ENCODE results near the gene FCN3.
A peak's percentile ranks its signal among the peaks of the same experiment; 100 is the strongest.
"Not testable (repeated sequence)": the region's sequence is repeated elsewhere in the genome, so short reads cannot be mapped to it uniquely, and the experiment has no call there.

The FCN3 gene

DNA sequence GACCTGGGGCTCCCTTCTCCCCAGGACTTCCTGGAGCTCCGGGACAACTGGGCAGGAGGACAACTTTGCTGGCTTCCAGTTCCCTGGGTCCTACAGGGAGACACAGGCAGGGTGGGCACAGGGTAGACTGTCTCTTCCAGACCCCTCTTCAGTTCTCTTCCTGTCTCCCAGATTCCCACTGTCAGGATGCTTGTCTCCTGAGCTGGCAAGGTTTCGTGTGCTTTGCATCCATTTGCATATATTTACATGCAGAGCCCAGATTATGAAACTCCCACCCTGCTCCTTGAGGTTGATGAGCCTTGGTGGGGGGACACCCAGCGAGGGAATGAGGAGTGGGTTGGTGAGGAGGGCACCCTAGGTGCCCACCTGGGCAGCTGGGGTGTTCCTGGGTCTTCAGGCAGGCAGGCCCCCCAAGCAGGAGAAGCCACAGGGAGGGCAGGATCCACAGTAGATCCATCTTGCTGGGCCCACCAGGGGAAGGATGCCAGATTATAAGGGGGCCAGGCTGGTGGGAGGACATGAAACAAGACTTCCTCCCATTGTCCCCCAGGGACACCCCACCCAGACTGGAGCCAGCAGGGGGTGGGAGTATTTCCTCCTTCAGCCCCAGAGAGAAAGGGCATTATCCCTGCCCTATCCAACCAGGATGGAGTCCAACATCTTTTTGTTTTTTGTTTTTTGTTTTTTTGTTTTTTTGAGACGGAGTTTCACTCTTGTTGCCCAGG lies at the start of gene FCN3:
Gene FCN3, minus strand, starts transcription at position 463 of the 725 bp plus-strand sequence. Its CDS starts 6 bp downstream, at position 457.
- peaks cover 16% of the 10 kb centered on the region for H3K4me1 Mint-ChIP-seq
- peaks cover 28% of the 10 kb centered on the region for H3K27me3 Mint-ChIP-seq
- no peaks in the 10 kb centered on the region for H3K36me3 Mint-ChIP-seq
- H3K9me3 Mint-ChIP-seq: no peaks in the 10 kb centered on the region
- CTCF ChIA-PET: no interaction called here
- no peak within 1 kb of the TSS for H3K27ac Mint-ChIP-seq
- DNase-seq: no peak
- H3K4me3 Mint-ChIP-seq: no peak within 1 kb of the TSS

DNA sequence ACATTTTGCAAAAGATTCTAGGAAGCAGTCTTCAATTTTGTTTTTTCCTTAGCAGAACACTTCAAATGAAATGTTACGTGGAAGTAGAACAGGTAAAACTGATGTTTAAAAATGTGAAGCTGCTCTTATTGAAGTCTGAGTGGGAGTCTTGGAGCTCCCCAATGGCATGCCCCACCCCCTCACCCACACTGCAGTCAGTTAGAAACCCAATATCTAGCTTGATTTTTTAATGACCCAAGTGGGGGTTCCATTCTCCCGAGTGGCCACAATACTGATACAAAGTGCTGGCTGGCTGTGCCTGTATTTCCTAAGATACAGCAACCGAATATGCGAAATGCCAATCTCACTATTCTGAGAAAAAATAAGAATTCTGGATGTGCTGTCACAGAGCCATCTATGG lies 49.1 kb upstream of the FCN3 start:
- Mint-ChIP-seq H3K4me1 (peaks cover 49% of the 10 kb centered on the region), H3K27me3 (no peaks in the 10 kb centered on the region), H3K4me3 (no peak overlapping the region), H3K27ac (no peak overlapping the region), H3K36me3 (peaks cover 39% of the 10 kb centered on the region), H3K9me3 (no peaks in the 10 kb centered on the region)
- CTCF ChIA-PET: interaction anchor here (0.9 to 1.3 kb wide), 3 partner anchors 21 to 181 kb away, joined by 3 to 4 read pairs (median 4); no protein-coding TSS in a partner anchor
- DNase-seq: no peak

DNA sequence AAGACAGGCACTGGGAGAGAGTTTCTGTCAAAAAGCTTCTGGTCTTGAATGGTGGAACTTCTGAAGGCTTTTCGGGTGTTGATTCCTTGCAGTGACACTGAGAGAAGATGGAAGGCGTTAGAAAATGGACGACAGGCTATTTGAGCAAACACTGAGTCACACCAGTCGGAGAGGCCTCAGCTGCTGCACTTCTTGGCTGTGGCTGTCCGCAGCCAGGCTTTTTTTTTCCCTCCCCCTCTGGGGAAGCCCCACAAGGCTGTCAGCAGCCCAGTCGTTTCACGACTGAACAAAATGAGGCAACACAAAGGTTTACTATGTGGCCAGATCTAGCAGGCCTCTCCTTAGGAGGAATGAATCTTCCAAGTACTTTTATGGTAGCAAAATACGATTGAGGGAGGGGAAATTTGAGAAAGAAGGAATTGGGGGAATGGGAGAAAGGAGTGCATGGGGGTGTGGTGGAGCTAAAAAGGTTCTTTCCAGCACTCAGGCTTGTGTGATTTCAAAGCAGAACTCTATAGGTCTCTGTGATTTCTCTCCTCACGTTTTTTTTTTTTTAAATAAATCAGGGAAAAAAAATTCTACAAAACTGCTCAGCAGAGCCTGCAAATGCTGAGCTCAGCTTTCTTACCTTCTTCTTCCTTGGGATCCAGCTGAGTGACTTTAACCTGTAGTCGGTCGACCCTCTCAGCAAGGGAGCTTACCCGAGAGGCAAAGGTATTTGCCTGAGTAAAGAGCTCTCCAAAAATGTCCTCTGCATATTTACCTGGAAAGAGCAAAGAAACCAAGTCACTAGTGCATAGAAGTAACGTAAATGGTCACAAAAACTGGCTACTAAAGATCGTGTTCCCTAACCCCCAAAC lies 43.9 kb upstream of the FCN3 start:
- H3K27me3 Mint-ChIP-seq: no peaks in the 10 kb centered on the region
- no peaks in the 10 kb centered on the region for H3K9me3 Mint-ChIP-seq
- no peak for DNase-seq
- peaks cover 57% of the 10 kb centered on the region for H3K36me3 Mint-ChIP-seq
- H3K4me3 Mint-ChIP-seq: no peak overlapping the region
- H3K4me1 Mint-ChIP-seq: peaks cover 34% of the 10 kb centered on the region
- peak overlapping the region; percentile 73 for H3K27ac Mint-ChIP-seq
- CTCF ChIA-PET: interaction anchor here (1.0 to 2.6 kb wide), 5 partner anchors 12 to 188 kb away, joined by 3 to 13 read pairs (median 3); no protein-coding TSS in a partner anchor

DNA sequence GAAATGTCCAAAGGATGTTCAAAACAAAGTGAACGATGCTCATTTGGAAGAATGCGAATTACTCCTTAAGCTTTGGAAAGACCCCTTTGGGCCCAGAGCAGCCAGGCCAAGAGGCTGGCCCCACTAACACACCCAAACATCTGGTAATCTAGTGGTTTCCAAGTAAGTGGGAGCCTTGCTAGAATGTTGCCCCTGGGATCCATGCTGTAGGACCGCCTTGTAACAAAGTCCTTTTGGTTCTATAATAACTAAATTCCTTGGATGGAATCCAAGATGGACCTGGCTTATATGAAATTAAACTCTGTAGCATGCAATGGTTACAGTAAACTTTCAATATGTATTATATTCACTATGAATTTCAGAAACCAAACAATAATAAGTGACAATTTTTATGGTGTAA lies 43.1 kb upstream of the FCN3 start:
- H3K4me3 Mint-ChIP-seq: no peak overlapping the region
- no peaks in the 10 kb centered on the region for H3K27me3 Mint-ChIP-seq
- CTCF ChIA-PET: interaction anchor here (1.1 to 3.9 kb wide), 4 partner anchors 13 to 189 kb away, joined by 3 to 50 read pairs (median 8); partner anchors contain the start of gene AHDC1
- H3K36me3 Mint-ChIP-seq: peaks cover 65% of the 10 kb centered on the region
- peaks cover 31% of the 10 kb centered on the region for H3K4me1 Mint-ChIP-seq
- no peak for DNase-seq
- peak overlapping the region; percentile 73 for H3K27ac Mint-ChIP-seq
- H3K9me3 Mint-ChIP-seq: no peaks in the 10 kb centered on the region

DNA sequence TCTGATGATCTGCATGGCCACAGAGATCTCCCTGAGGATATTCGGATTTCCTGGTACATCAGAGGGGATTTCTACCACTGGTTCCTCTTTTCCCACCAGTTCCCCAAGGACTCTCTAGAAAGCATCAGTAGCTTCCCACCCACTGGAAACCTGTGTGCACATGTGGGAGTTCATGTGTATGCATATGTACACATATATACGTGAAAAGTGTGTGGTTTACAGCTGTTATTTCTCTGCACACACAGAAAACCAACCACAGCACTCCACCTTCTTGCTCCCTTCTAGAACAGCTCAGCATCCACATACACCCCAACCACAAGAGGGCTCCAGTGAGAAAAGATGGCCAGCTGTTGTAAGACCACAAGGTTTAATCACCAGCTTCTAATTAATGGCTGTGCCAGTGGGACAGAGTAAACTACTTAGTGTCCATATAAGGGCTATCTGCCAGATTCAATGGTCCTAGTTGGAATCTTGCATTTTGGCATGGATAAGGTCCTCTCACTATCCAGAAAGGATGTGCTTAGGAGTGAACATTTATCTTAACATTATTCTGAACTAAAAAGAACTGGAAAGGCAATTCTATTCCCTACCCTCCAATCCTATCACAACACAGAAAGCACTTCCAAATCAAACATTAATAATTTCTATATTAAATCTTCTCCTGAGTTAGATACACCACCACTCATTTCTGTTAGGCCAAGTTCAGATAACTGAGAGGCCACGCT lies 41.9 kb upstream of the FCN3 start:
- Mint-ChIP-seq H3K4me1 (peaks cover 22% of the 10 kb centered on the region), H3K4me3 (no peak overlapping the region), H3K9me3 (no peaks in the 10 kb centered on the region), H3K36me3 (peaks cover 71% of the 10 kb centered on the region), H3K27ac (no peak overlapping the region), H3K27me3 (no peaks in the 10 kb centered on the region)
- CTCF ChIA-PET: interaction anchor here (0.6 to 3.9 kb wide), 19 partner anchors 10 to 368 kb away, joined by 3 to 50 read pairs (median 4); partner anchors contain the start of gene AHDC1
- DNase-seq: peak; percentile 71

DNA sequence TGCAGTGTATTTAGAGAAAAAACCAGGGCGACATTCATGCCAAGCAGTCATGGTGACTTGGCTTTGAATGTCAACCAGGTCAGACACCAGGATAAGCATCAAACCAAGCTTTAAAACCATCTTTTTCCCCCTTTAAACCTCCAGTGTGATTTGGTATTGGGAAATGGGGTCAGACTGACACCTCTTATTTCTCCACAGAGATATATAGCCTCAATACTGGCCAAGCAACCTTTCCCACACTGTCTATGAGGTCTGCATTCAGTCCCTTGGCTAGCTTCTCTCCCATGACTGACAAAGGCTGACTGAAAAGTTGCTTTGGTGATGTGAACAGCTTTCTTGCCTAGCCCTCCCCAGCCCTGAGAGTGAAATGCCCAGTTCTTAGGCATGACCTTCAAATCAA lies 39.5 kb upstream of the FCN3 start:
- no peaks in the 10 kb centered on the region for H3K27me3 Mint-ChIP-seq
- CTCF ChIA-PET: interaction anchor here (0.7 to 3.9 kb wide), 6 partner anchors 14 to 192 kb away, joined by 3 to 50 read pairs (median 3); partner anchors contain the start of gene AHDC1
- no peaks in the 10 kb centered on the region for H3K9me3 Mint-ChIP-seq
- H3K4me1 Mint-ChIP-seq: peaks cover 16% of the 10 kb centered on the region
- no peak overlapping the region for H3K4me3 Mint-ChIP-seq
- H3K27ac Mint-ChIP-seq: no peak overlapping the region
- H3K36me3 Mint-ChIP-seq: peaks cover 78% of the 10 kb centered on the region
- no peak for DNase-seq

DNA sequence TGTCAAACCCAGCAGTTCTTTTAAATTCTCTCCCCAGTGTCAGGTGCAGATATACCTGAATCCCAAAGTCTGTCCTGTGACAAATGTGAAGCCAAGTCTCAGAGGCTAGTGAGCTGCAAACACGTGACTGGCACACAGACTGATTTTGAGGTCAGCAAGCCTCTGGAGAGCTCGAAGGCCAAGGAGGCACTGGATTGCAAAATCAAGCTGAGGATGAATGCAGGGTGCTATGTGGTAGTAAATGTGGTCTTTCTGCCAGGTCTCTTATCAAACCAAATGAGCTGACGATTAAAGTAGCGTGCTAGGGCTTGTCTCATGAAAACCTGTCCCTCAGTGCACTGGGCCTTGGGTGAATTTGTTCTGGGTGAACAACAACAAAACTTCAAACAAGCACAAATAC lies 38.4 kb upstream of the FCN3 start:
- H3K27me3 Mint-ChIP-seq: no peaks in the 10 kb centered on the region
- no peak overlapping the region for H3K4me3 Mint-ChIP-seq
- peaks cover 6% of the 10 kb centered on the region for H3K4me1 Mint-ChIP-seq
- DNase-seq: no peak
- H3K27ac Mint-ChIP-seq: no peak overlapping the region
- CTCF ChIA-PET: interaction anchor here (1.2 to 2.2 kb wide), 4 partner anchors 16 to 194 kb away, joined by 3 to 10 read pairs (median 4); no protein-coding TSS in a partner anchor
- peaks cover 80% of the 10 kb centered on the region for H3K36me3 Mint-ChIP-seq
- no peaks in the 10 kb centered on the region for H3K9me3 Mint-ChIP-seq

DNA sequence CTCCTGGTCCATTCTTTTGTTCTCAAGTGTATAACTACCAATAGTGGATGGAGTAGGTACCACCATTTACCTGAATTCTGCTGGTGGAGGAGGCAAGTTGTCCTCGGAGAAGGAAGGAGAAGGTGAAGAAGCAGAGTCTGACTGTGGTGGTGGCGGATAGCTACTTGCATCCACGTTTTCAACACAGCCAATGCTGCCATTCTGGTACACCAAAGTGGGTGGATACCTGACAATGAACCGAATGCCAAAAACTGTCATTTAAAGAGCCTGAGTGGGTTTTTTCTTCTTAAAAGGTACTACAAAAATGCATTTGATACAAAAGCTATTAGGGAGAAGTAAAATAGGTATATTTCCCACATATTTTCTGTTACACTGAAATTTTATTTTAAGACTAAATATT lies 37.9 kb upstream of the FCN3 start:
- Mint-ChIP-seq H3K4me3 (no peak overlapping the region), H3K9me3 (no peaks in the 10 kb centered on the region), H3K27ac (no peak overlapping the region), H3K36me3 (peaks cover 76% of the 10 kb centered on the region), H3K4me1 (peaks cover 6% of the 10 kb centered on the region), H3K27me3 (no peaks in the 10 kb centered on the region)
- DNase-seq: no peak
- CTCF ChIA-PET: interaction anchor here (1.6 to 2.2 kb wide), 3 partner anchors 76 to 195 kb away, joined by 3 to 10 read pairs (median 5); no protein-coding TSS in a partner anchor

DNA sequence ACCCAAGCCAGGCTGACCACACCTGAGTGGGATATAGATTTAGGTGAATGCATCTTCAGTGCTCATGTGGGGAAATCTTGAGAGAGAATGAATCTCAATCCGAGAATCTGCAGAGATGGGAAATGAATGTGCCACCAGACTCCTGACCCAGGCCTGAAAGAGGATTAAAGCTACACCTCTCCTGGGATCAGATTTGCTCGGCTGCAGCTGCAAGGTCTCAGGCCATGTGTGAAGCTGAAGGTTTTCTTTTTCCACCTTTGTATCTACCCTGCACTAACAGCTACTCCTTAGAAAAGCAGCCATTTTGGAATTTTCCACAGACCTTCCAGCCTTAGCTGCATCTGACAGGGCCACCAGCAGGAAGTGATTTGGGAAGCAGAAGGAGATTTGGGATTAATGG lies 36.1 kb upstream of the FCN3 start:
- H3K36me3 Mint-ChIP-seq: peaks cover 69% of the 10 kb centered on the region
- DNase-seq: no peak
- CTCF ChIA-PET: interaction anchor here (0.6 to 2.4 kb wide), 4 partner anchors 9 to 252 kb away, joined by 3 to 9 read pairs (median 4); no protein-coding TSS in a partner anchor
- H3K27ac Mint-ChIP-seq: no peak overlapping the region
- H3K27me3 Mint-ChIP-seq: no peaks in the 10 kb centered on the region
- no peaks in the 10 kb centered on the region for H3K9me3 Mint-ChIP-seq
- no peak overlapping the region for H3K4me3 Mint-ChIP-seq
- no peaks in the 10 kb centered on the region for H3K4me1 Mint-ChIP-seq

DNA sequence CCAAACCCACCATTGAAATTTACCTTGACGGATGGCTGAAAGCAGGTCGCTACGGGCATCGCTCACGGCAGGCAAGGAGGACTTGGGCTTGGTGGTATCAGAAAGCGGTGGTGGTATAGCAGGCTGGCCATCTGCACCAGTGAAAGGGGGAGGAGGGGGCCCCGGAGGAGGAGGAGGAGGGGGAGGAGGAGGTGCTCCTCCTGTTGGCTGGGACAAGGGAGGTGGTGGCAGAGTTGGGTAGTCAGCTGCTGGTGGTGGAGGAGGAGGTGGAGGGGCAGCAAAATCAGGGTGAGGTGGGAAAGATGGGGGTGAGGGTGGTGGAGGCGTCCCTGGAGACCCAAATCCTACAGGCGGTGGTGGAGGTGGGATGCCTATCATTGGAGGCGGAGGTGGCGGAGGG lies 35.0 kb upstream of the FCN3 start:
- peaks cover 60% of the 10 kb centered on the region for H3K36me3 Mint-ChIP-seq

DNA sequence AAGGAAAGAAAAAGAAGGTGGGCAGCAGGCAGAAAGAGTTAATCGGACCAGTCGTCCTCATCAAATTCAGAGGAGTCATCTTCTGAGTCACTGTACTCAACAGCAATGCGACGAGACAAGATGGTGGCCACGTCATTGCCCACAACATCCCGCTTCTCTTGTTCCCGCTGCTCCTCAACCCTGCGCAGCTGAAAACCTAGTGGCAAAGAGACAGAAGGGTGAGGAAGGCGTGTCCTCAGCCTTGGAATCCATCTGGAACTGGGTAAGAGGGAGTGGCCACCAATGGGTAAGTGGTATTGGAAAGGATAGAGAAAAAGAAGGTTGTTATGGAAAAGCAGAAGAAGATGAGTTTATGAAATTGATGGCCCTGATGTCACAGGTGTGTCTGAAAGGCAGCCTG lies 33.5 kb upstream of the FCN3 start:
- Mint-ChIP-seq H3K9me3 (no peaks in the 10 kb centered on the region), H3K36me3 (peaks cover 44% of the 10 kb centered on the region), H3K27ac (no peak overlapping the region), H3K27me3 (no peaks in the 10 kb centered on the region), H3K4me1 (peaks cover 14% of the 10 kb centered on the region), H3K4me3 (no peak overlapping the region)
- CTCF ChIA-PET: interaction anchor here (0.9 kb wide), 1 partner anchor 13 kb away, joined by 3 read pairs; no protein-coding TSS in a partner anchor
- DNase-seq: no peak

More for the DNA sequence above, 35.0 kb upstream of the FCN3 start:
- Mint-ChIP-seq H3K27ac (no peak overlapping the region), H3K4me3 (no peak overlapping the region), H3K4me1 (no peaks in the 10 kb centered on the region), H3K27me3 (no peaks in the 10 kb centered on the region), H3K9me3 (no peaks in the 10 kb centered on the region)
- no peak for DNase-seq
- CTCF ChIA-PET: interaction anchor here (2.4 kb wide), 1 partner anchor 14 kb away, joined by 9 read pairs; no protein-coding TSS in a partner anchor

DNA sequence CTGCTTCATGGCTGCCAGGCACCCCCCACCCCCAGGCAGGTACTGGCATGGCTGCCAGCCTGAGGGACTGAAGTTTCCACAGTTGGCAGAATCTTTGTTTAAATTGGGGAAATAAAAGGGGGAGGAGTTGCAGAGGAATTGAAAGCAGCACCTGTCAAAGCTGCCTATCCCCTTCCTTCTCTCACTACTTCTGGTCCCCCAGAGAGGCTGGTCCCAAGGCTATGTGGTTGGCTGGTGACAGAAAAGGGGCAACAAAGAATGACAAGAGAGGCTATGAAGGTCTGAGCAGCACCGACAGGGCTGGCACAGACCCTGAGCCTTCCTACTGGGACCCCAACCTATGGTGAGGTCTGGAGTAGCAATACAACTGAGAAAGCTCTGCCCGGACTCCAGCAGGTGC lies 32.2 kb upstream of the FCN3 start:
- not testable (repeated sequence) for H3K9me3 Mint-ChIP-seq, DNase-seq, H3K4me3 Mint-ChIP-seq, H3K27me3 Mint-ChIP-seq, H3K27ac Mint-ChIP-seq
- H3K36me3 Mint-ChIP-seq: peaks cover 32% of the 10 kb centered on the region
- peaks cover 18% of the 10 kb centered on the region for H3K4me1 Mint-ChIP-seq
- CTCF ChIA-PET: interaction anchor here (1.4 kb wide), 1 partner anchor 10 kb away, joined by 4 read pairs; no protein-coding TSS in a partner anchor

DNA sequence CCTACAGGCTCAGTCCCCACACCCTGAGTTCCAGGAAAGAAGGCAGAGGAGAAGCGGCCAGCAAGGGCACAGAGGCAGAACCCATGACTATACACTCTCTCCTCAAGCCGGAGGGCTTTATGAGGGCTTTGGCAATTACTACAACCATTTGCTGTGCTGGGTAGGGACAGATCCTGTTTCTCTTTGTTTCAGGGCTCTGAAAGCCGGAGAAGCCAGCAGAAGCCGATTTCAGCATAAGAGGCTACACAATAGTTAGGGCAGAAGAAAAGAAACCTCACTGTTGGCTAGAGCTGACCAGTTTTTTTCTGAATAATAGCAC lies 31.7 kb upstream of the FCN3 start:
- Mint-ChIP-seq H3K36me3 (peaks cover 31% of the 10 kb centered on the region), H3K27ac (no peak overlapping the region), H3K27me3 (no peaks in the 10 kb centered on the region), H3K9me3 (no peaks in the 10 kb centered on the region), H3K4me1 (peaks cover 18% of the 10 kb centered on the region), H3K4me3 (no peak overlapping the region)
- DNase-seq: no peak
- CTCF ChIA-PET: interaction anchor here (1.4 kb wide), 1 partner anchor 10 kb away, joined by 4 read pairs; no protein-coding TSS in a partner anchor
